NB4 (cell line): ENCODE measurements around the gene CAVIN4.

Experiments
- CTCF ChIP-seq: IDR thresholded peaks from one replicate; pipeline ENCODE4 v1.5.1; 2012; ENCODE audit warnings: low read depth, low read length
- MAX ChIP-seq: IDR thresholded peaks from 2 replicates; pipeline ENCODE4 v1.6.1; 2011; ENCODE audit warnings: low read depth, low read length

GRCh38 chr9:100577776-100578448 lies at the start of gene CAVIN4:
- TF ChIP-seq CTCF, result no peak
- TF ChIP-seq MAX, result no peak
